ENCODE data around the gene KIAA1755. TPM values are rescaled to one million over a fixed set of nuclear protein-coding genes. Genes with fewer than 3 reads are reported as not detected.

Gene KIAA1755
- total and polyA plus RNA-seq, 8 donors, result 1.2 to 9.4 (median 3.1) TPM; not detected in 1

DNA sequence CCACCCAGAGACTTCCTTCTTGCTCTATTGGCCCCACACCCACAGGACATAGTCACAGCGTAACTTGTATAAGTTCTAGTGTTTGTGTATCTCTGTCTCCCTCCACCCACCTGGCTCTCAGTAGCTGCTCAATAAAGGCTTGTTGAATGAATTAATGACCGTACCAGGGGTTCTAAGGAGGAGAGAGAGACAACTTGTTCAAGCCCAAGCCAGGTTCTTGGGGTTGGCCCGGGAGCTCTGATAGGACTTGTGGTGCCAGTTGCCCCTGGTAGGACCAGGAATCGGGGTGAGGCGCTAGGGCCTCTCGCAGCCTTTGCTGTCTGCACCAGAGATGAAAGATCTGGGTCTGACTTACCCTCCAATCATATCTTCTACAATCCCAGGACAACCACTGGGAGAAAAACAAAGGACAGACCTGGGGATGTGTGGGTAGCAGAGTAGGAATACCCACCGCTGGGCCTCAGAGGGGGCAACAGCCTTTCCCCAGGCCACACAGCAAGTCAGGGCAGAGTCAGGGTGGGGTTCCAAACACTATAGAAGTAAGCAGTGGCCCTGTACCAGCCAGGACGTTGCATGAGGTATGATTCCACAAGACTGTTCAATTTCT lies 90.2 kb downstream of the KIAA1755 start:
- Histone ChIP-seq H3K27me3 (no peaks in the 10 kb centered on the region), H3K9me3 (no peaks in the 10 kb centered on the region), H3K4me1 (peaks cover 22 to 62% (median 36%) of the 10 kb centered on the region in 4 donors), H3K4me3 (no peak overlapping the region), H3K36me3 (no peaks in the 10 kb centered on the region), H3K27ac (peak overlapping the region in 3 of 5 donors; percentile 74 to 85 (median 74))
- no peak for TF ChIP-seq POLR2A (IDR thresholded peaks at IDR 0.05)
- TF ChIP-seq, protein P1, sequence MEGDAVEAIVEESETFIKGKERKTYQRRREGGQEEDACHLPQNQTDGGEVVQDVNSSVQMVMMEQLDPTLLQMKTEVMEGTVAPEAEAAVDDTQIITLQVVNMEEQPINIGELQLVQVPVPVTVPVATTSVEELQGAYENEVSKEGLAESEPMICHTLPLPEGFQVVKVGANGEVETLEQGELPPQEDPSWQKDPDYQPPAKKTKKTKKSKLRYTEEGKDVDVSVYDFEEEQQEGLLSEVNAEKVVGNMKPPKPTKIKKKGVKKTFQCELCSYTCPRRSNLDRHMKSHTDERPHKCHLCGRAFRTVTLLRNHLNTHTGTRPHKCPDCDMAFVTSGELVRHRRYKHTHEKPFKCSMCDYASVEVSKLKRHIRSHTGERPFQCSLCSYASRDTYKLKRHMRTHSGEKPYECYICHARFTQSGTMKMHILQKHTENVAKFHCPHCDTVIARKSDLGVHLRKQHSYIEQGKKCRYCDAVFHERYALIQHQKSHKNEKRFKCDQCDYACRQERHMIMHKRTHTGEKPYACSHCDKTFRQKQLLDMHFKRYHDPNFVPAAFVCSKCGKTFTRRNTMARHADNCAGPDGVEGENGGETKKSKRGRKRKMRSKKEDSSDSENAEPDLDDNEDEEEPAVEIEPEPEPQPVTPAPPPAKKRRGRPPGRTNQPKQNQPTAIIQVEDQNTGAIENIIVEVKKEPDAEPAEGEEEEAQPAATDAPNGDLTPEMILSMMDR (IDR thresholded peaks at IDR 0.05), result no peak
- TF ChIP-seq POLR2AphosphoS5 (IDR thresholded peaks at IDR 0.05), result no peak
- no peak for TF ChIP-seq EP300 (IDR thresholded peaks at IDR 0.05)
- intact Hi-C loops (cut with DNase I; ENCODE audit: low total_unique reads), result no loop called here
- no peak for DNase-seq
- 48 to 75% (median 51%) methylated on average over 8 of the region's 8 CpGs for WGBS, 5 donors

DNA sequence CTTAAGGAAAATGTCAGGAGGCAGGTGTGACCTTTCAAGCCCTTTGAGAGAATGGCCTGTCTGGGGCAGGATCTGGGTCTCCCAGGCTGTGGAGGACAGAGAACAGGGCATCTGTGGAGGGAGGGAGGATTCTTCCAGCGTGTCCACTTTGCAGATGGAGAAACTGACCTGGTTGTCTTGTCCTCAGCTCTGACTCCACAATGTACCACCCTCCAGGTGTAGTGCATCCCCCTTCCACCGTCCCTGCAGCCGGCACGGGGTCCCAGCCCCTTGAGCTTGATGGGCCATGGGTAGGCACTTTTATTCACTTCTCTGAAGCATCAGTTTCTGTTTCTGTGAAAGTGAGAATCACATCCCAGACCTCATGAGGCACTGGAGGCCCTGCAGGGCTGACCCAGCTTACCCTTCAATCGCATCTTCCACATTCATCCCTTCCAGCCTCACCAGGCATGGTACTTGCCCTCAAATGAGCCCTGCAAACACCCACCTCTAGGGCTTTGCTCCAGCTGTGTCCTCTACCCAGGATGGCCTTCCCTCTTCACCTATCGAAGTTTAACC lies 90.8 kb downstream of the KIAA1755 start:
- peak overlapping the region in 4 of 5 donors; percentile 73 to 85 (median 74) for H3K27ac ChIP-seq
- H3K36me3 ChIP-seq, result no peaks in the 10 kb centered on the region
- no peak for DNase-seq
- H3K4me1 ChIP-seq, result peaks cover 25 to 68% (median 41%) of the 10 kb centered on the region in 4 donors
- no peak for TF ChIP-seq POLR2AphosphoS5 (IDR thresholded peaks at IDR 0.05)
- no peak for TF ChIP-seq EP300 (IDR thresholded peaks at IDR 0.05)
- no peak for TF ChIP-seq POLR2A (IDR thresholded peaks at IDR 0.05)
- TF ChIP-seq, protein P1 (IDR thresholded peaks at IDR 0.05), result no peak
- no peaks in the 10 kb centered on the region for H3K9me3 ChIP-seq
- WGBS, 5 donors, result 79 to 94% (median 91%) methylated on average over 5 to 6 of the region's 6 CpGs
- H3K4me3 ChIP-seq, result no peak overlapping the region
- intact Hi-C loops (cut with DNase I; ENCODE audit: low total_unique reads), result loop anchor here (5.0 kb wide), 1 partner anchor 97 kb away; no protein-coding TSS in a partner anchor
- H3K27me3 ChIP-seq, result no peaks in the 10 kb centered on the region

DNA sequence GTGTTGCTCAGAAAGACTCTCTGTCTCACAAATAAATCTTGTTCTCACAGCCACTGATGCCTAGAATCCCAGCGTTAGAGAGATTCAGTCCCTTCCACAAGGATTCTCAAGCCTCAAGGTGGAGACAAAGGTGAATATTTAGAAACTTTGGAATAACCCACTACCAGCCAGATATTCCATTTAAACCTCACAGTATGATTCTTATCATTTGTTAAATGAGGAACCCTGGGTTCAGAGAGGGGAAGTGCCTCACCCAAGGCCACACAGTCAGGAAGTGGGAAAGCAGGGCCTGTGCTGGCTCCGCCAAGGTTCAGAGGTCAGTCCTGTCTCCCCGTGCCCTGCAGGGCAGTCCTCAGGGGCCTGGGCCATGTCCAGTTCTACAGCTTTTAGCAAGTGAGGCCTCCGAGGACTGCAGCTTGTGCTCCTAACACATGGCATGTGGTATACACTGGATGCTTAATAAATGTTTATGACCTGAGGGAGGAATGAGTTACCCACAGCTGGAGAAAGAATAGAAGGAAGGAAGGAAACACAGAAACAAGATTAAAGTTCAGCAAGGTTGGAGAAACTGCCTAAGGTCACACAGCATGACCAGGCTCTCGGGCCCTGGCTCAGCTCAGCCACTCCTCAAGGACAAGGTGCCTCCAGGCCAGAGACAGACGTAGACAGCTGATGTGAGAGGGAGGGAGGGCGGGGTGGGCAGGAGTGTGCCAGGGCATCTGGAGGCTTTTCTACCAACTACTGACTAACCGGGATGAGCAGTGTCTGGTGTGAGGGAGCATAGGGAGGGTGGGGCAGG lies 91.5 kb downstream of the KIAA1755 start:
- Histone ChIP-seq H3K4me1 (peaks cover 29 to 75% (median 45%) of the 10 kb centered on the region in 4 donors), H3K27ac (peak overlapping the region in 4 of 5 donors; percentile 73 to 85 (median 74)), H3K4me3 (no peak overlapping the region), H3K27me3 (no peaks in the 10 kb centered on the region), H3K9me3 (no peaks in the 10 kb centered on the region), H3K36me3 (no peaks in the 10 kb centered on the region)
- peak in 1 of 2 donors; percentile 30 for DNase-seq
- TF ChIP-seq POLR2AphosphoS5 (IDR thresholded peaks at IDR 0.05) (no peak), EP300 (IDR thresholded peaks at IDR 0.05) (no peak), POLR2A (IDR thresholded peaks at IDR 0.05) (no peak)
- TF ChIP-seq, protein P1 (IDR thresholded peaks at IDR 0.05), result no peak
- WGBS, 5 donors, result 52 to 74% (median 65%) methylated on average over 7 to 8 of the region's 8 CpGs
- intact Hi-C loops (cut with DNase I; ENCODE audit: low total_unique reads), result loop anchor here (5.0 kb wide), 1 partner anchor 97 kb away; no protein-coding TSS in a partner anchor
